GM10266 (cell line): ENCODE measurements around the gene DCLRE1B.
A peak's percentile ranks its signal among the peaks of the same experiment; 100 is the strongest.

ENCODE experiments used
- DNase-seq: peaks from one replicate; pipeline ENCODE4 v3.0.0; 2012; ENCODE audit errors: extremely low spot score
- TF ChIP-seq, protein P1 (sequence below): IDR thresholded peaks from 2 replicates; pipeline ENCODE4 v1.5.1; 2012; ENCODE audit warnings: mild to moderate bottlenecking, low read depth; ENCODE audit not compliant: control insufficient read depth, insufficient read depth; ENCODE audit errors: missing control alignments

Gene DCLRE1B

GRCh38 chr1:113930499-113931161 is 25.5 kb downstream of the DCLRE1B start:
- DNase-seq: peak; percentile 72

GRCh38 chr1:113931451-113931851 is 26.3 kb downstream of the DCLRE1B start:
- DNase-seq: no peak
- TF ChIP-seq, protein P1, sequence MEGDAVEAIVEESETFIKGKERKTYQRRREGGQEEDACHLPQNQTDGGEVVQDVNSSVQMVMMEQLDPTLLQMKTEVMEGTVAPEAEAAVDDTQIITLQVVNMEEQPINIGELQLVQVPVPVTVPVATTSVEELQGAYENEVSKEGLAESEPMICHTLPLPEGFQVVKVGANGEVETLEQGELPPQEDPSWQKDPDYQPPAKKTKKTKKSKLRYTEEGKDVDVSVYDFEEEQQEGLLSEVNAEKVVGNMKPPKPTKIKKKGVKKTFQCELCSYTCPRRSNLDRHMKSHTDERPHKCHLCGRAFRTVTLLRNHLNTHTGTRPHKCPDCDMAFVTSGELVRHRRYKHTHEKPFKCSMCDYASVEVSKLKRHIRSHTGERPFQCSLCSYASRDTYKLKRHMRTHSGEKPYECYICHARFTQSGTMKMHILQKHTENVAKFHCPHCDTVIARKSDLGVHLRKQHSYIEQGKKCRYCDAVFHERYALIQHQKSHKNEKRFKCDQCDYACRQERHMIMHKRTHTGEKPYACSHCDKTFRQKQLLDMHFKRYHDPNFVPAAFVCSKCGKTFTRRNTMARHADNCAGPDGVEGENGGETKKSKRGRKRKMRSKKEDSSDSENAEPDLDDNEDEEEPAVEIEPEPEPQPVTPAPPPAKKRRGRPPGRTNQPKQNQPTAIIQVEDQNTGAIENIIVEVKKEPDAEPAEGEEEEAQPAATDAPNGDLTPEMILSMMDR: no peak

More at GRCh38 chr1:113930499-113931161, 25.5 kb downstream of the DCLRE1B start:
- TF ChIP-seq, protein P1: no peak

DNA sequence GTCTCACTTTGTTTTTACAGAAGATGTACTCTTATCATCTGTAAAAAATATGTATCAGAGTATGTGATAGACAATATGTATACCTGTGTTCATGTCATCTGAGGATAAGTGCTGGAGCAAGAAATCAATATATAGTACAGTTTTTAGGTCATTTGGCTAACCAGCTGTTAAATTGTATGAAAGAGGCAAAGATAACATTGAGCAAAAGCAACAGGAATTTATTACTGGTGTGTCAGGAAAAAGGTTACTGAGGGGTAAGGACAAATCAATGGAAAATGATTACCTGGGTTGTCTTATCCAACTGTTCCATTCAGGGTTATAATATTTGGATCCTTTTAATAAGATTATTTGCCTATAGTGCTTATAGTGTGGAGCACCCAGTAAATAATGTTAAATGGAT is 28.9 kb downstream of the DCLRE1B start:
- no peak for DNase-seq
- TF ChIP-seq, protein P1: no peak

GRCh38 chr1:113934511-113935055 is 29.5 kb downstream of the DCLRE1B start:
- DNase-seq: no peak
- TF ChIP-seq, protein P1: no peak

- no peak for DNase-seq
- TF ChIP-seq, protein P1: no peak
These were observed 30.1 kb downstream of the DCLRE1B start for GRCh38 chr1:113935176-113935575.

DNA sequence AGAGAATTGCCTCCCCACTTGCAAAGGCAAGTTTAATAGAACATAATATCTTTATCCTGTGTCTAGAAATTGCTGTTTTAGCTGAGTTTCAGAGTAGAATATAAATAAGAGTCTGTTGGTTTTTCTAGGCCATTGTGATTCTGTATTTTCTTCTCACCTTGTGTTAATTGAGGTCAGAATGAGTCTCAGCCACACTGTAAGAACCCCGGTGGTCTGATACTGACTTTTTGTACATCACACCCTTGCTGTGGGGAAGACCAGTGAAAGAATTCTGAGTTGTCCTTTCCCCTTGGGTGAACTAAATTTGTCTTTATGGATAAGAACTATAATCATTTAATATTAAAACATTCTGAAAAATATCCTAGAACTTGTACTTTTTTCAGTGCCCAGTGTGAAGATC is 30.8 kb downstream of the DCLRE1B start:
- TF ChIP-seq, protein P1: no peak

DNA sequence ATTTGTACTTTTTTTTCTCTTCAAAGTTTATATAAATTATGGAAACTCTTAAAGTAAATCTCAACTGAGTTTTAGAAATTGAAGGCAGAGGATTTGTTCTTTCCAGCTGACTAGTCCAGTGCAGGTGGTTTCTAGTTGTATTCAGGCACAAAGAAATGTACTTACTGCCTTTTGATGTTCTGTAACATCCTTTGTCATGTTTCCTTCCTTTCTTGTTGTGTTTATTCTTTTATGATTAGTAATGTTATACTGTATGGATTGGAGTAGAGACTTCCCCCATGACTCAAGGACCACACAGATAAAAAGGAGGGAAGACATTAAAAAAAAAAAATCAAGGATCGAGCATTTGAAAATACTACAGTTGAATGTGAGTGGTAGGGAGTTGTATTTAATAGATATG is 32.0 kb downstream of the DCLRE1B start:
- no peak for DNase-seq
- TF ChIP-seq, protein P1: no peak

More for the DNA sequence above, 30.8 kb downstream of the DCLRE1B start:
- no peak for DNase-seq
